ENCODE measurements around the gene NUAK2.
A peak's percentile ranks its signal among the peaks of the same experiment; 100 is the strongest.

The NUAK2 gene

GRCh38 chr1:205275133-205275532 lies 46.4 kb downstream of the NUAK2 start:
- DNase-seq (ENCODE audit: low read depth, low spot score), result no peak

GRCh38 chr1:205274041-205274691 lies 47.4 kb downstream of the NUAK2 start:
- peak; percentile 71 for DNase-seq (ENCODE audit: low read depth, low spot score)

GRCh38 chr1:205273551-205273982 lies 48.0 kb downstream of the NUAK2 start:
- DNase-seq (ENCODE audit: low read depth, low spot score), result peak; percentile 97

GRCh38 chr1:205272536-205272935 lies 49.0 kb downstream of the NUAK2 start:
- DNase-seq (ENCODE audit: low read depth, low spot score), result peak; percentile 82

- DNase-seq (ENCODE audit: low read depth, low spot score), result no peak
These were observed 49.8 kb downstream of the NUAK2 start for GRCh38 chr1:205271745-205272144.

- peak; percentile 46 for DNase-seq (ENCODE audit: low read depth, low spot score)
These were observed 50.3 kb downstream of the NUAK2 start for GRCh38 chr1:205271277-205271676.

GRCh38 chr1:205270764-205271163 lies 50.8 kb downstream of the NUAK2 start:
- no peak for DNase-seq (ENCODE audit: low read depth, low spot score)

GRCh38 chr1:205270271-205270670 lies 51.3 kb downstream of the NUAK2 start:
- DNase-seq (ENCODE audit: low read depth, low spot score), result no peak

- DNase-seq (ENCODE audit: low read depth, low spot score), result no peak
These were observed 51.8 kb downstream of the NUAK2 start for GRCh38 chr1:205269711-205270110.

GRCh38 chr1:205268846-205269680 lies 52.5 kb downstream of the NUAK2 start:
- DNase-seq (ENCODE audit: low read depth, low spot score), result no peak

GRCh38 chr1:205267306-205267902 lies 54.1 kb downstream of the NUAK2 start:
- no peak for DNase-seq (ENCODE audit: low read depth, low spot score)

GRCh38 chr1:205266611-205267305 lies 54.8 kb downstream of the NUAK2 start:
- no peak for DNase-seq (ENCODE audit: low read depth, low spot score)

- no peak for DNase-seq (ENCODE audit: low read depth, low spot score)
These were observed 57.9 kb downstream of the NUAK2 start for GRCh38 chr1:205263580-205264190.

GRCh38 chr1:205262731-205263171 lies 58.8 kb downstream of the NUAK2 start:
- DNase-seq (ENCODE audit: low read depth, low spot score), result no peak

- peak; percentile 35 for DNase-seq (ENCODE audit: low read depth, low spot score)
These were observed 59.4 kb downstream of the NUAK2 start for GRCh38 chr1:205261946-205262691.

GRCh38 chr1:205260948-205261732 lies 60.4 kb downstream of the NUAK2 start:
- DNase-seq (ENCODE audit: low read depth, low spot score), result no peak

GRCh38 chr1:205259998-205260397 lies 61.5 kb downstream of the NUAK2 start:
- no peak for DNase-seq (ENCODE audit: low read depth, low spot score)

GRCh38 chr1:205259324-205259832 lies 62.2 kb downstream of the NUAK2 start:
- no peak for DNase-seq (ENCODE audit: low read depth, low spot score)

- DNase-seq (ENCODE audit: low read depth, low spot score), result peak; percentile 67
These were observed 62.8 kb downstream of the NUAK2 start for GRCh38 chr1:205258719-205259118.

- no peak for DNase-seq (ENCODE audit: low read depth, low spot score)
These were observed 63.3 kb downstream of the NUAK2 start for GRCh38 chr1:205258261-205258691.

Data from ELF-1 (cell line).